ENCODE results near the gene CIC.

Gene CIC

DNA sequence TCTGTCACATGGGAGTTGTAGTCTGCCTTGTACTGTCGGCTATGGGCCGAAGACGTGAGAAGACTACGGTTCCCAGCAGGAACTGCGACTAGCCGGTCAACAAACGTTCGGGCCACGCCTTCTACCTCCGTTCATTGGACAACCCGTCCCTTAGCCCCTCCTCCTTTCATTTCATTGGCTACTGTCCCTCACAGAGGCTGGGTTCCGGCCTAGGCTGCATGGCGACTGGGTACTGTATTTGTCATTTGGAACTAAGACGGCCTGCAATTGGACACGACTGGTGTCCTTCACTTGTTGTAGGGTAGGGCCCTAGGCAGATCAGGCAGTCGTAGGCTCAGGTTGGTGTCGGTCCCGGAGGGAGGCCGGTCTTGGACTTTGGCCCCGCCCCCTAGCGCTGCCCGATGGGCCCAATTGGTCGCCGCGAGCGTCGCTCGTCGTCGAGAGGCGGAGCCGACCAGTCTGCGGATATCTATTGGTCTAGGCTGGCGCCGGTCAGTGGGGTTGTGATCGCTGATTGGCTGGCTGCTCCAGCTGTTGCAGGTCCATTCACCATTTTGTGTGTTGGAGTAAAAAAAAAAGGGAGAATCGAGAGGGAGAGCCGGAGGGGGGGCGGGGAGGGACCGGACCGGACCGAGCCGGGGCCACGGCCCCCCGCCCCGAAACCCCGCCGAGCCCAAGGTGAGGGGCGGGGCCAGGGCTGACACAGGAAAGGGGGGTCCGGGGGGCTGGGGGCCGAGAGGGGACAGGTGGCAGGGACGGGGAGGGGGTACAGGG is at the start of gene CIC:
CIC (plus strand) TSS at position 549 of the 774 bp plus-strand sequence. CDS start 2,532 bp downstream, outside the sequence.
- DNase-seq: peak; percentile 99

DNA sequence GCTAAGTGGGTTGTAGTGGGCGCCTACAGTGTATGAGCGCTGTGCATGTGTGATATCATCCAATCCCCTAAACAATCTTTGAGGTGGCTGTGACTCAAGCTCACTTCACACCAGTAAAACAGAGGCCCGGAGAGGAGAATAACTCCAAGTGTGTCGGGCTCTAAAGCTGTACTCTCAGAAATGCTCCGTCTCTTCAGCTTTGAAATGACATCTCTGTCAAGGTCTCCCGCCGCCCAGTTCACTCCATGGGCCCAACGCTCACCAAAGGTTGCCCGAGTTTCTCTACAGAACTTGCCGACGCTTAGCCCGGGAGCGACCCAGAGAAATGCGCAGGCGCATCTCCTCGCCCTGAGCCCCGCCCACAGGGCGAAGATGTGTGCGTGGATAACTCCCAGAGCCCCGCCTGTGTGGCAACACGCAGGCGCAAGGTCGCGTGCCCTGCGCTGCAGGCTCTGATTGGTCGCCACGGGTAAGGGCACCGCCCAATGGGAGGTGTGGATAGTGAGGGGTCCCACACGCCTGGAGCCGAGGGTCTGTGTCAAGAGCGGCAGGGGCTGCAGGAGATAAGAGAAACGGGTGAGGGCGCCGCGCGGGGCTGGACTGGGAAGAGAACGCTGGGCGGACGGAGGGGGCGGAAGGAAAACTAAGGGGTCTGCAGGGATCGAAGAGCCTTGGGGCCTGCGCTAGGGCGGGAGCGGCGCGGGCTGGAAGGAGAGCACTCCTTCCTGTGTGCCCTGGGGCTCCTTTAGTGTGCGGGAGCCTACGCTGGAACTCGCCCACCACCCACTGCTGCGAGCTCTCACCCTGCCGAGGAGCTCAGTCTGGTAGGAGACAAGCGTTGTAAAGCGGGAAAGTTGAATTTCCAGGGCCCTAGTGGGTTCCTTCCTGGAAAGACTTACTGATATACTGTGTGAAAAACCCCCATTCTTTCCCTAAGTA is 49.0 kb upstream of the CIC start, which contains the start of gene ZNF526:
ZNF526 (plus strand) TSS at position 501 of the 939 bp plus-strand sequence. CDS start 4,092 bp downstream, outside the sequence.
- DNase-seq: peak; percentile 97

DNA sequence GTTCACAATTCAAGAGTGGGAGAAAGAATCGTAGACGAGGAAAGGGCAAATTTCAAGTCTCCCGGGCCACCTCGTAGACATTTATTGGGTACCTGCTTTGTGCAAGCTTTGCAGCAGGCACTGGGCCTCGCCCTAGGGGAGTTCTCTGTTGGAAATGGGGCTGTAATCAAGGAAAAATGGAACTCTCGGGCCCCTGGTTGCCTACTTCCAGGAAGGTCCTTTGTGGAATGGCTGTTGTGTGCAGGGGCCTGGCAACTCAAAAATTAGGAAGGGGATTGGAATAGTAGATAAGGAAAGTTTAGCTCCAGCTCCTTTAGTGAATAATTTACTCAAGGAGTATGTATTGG is 48.3 kb upstream of the CIC start:
- DNase-seq: no peak

DNA sequence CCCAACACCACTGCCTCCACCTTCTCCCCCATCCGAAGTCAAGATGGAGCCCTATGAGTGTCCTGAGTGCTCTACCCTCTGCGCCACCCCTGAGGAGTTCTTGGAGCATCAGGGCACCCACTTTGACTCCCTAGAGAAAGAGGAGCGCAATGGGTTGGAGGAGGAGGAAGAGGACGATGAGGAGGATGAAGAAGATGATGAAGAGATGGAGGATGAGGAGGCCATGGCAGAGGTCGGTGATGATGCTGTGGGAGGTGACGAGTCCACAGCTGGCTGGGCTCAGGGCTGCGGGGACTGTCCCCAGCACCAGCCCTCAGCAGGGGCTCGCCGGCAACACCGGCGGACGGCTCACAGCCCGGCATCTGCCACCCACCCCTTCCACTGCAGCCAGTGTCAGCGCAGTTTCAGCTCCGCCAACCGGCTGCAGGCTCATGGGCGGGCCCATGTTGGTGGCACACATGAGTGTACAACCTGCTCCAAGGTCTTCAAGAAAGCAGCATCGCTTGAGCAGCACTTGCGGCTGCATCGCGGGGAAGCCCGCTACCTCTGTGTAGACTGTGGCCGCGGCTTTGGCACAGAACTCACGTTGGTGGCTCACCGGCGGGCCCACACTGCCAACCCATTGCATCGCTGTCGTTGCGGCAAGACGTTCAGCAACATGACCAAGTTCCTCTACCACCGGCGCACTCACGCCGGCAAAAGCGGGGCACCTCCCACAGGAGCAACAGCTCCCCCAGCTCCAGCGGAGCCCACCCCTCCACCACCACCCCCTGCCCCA is 43.9 kb upstream of the CIC start:
- no peak for DNase-seq

DNA sequence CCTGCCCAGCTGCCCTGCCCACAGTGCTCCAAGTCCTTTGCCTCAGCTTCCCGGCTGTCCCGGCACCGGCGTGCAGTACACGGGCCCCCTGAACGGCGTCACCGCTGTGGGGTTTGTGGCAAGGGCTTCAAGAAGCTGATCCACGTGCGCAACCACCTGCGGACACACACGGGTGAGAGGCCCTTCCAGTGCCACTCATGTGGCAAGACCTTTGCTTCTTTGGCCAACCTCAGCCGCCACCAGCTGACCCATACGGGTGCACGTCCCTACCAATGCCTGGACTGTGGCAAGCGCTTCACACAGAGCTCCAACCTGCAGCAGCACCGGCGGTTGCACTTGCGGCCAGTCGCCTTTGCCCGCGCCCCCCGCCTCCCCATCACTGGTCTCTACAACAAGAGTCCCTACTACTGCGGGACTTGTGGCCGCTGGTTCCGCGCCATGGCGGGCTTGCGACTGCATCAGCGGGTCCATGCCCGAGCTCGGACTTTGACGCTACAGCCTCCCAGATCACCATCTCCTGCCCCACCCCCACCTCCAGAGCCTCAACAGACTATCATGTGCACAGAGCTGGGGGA is 43.2 kb upstream of the CIC start:
- DNase-seq: no peak

DNA sequence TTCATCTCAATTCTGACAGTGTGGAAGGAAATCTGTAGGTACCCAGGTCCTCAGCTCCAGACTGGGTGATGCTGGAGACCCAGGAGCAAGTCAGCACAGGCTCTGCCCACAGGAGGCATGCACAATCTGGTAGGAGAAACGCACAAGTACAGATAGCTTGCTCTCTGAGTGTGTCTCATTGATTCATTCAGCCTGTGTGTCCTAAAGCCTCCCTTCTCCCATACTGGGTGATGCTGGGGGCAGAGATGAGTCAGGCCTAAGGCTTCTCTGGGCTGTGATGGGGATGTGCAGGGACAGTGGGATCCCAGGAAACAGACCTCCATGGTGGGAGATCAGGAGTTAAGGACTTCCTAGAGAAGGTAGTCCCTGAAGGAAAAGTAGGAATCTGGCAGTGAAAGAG is 42.2 kb upstream of the CIC start:
- DNase-seq: no peak

DNA sequence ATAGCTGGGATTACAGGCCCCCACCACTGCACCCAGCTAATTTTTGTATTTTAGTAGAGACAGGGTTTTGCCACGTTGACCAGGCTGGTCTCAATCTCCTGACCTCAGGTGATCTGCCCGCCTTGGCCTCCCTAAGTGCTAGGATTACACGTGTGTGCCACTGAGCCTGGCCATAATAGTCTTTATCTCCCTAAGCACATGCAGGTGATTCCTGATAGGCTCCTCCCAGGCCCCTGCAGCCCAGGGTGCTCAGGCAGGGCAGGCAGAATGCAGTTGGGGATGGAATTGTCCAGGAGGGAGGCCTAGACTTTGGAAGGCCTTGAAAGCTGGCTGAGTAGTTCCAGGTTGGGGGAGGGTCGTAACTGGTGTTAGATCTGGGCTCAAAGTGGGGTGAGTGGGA is 40.4 kb upstream of the CIC start:
- no peak for DNase-seq

DNA sequence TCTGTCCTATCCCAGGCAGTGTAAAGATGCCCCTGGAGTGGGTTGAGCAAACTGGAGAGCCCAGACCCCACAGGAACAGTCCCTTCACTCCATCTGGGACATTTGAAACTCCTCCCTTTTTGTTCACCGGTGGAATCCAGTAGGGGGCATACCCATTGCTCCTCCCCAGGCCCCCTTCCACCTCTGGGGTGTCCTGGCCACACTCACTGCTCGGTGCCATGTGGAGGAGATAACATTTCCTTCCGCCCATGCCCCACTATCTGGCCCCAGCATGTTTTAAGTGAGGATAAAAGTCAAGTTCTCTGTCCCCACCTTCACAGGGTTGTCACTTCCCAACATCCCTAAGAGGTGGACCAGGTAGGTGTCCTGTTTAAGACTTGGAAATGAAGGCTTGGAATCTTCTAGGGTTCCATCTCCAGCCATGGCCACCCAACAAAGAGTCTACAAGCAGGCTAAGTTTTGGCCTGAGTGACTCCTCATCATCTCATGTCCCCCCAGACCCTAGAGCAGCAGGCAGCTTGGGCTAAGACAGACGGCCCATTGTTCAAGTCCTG is 39.7 kb upstream of the CIC start:
- no peak for DNase-seq

DNA sequence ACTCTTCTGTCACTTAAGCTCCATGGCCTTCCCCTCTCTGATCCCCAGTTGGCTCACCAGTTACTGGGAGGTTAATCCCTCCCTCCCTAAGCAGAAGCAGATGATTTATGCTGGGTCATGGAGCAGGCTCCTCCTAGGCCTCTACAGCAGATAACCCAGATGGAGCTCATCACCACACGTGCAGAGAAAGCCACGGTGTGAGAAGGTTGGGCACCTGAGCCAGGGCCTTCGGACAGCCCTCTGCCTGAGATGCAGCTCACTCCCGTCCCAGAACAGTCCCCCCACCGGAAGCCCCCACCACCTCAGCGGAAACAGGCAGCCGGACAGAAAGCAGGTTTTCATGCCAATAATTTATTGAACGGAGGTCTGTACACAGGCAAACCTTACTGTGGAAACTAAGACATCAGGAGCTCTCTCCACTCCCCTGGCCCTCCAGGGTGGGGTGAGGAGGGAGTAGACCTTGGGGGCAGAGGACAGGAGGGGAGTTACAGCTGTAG is 39.1 kb upstream of the CIC start:
- no peak for DNase-seq

DNA sequence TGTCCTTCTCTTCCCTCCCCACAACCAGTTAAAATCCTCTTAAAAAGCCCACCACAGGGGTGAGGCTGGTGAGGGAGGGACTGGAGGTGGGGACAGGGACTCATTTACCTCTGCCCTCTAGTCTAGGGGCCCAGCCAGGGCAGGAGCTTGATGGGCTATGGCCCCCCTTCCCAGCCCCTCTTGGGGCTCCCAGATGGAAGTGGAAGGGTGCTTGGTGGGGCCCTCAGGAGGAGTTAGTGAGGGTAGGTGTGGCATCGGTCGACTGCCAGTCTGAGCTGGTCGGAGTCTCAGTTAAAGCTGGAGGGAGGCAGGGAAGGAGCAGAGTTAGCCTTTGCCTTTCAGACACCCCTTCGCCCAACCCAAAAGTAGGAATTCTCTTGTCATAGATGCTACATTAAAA is 38.5 kb upstream of the CIC start:
- no peak for DNase-seq

DNA sequence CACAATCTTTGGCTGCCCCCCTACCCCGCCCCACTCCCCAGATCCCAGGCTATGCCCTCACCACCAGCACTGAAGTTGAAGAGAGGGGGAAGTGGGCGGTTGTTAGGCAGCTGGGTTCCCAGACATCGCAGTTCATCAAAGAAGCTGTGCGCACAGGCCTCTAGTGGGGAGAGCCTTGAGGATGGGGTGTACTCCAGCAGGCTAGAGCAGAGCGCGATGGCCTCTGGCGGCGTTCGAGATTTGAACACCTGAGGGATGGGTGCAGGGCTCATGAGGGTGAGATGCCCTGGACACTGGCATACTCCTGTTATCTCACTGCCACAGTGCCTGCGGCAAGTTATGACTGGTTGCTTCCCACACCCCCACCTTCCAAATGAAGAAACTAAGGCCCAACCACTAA is 36.6 kb upstream of the CIC start:
- no peak for DNase-seq

DNA sequence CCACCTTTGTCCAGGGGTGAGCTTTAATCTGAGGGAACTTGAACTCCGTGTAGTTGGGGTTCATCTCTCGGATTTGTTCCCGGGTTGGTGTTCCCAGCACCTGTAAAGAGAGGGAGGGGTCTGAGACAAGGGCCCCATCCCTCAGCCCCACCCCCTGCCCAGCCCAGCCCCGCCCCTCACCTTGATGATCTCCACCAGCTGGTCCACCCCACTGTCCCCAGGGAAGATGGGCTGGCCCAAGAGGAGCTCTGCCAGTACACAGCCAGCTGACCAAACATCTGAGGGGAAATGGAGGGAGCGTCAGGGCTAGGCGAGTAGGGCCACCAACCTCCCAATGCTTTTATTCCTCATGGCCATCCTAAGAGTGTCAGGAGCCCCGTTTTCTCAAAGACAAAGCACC is 35.9 kb upstream of the CIC start:
- no peak for DNase-seq

DNA sequence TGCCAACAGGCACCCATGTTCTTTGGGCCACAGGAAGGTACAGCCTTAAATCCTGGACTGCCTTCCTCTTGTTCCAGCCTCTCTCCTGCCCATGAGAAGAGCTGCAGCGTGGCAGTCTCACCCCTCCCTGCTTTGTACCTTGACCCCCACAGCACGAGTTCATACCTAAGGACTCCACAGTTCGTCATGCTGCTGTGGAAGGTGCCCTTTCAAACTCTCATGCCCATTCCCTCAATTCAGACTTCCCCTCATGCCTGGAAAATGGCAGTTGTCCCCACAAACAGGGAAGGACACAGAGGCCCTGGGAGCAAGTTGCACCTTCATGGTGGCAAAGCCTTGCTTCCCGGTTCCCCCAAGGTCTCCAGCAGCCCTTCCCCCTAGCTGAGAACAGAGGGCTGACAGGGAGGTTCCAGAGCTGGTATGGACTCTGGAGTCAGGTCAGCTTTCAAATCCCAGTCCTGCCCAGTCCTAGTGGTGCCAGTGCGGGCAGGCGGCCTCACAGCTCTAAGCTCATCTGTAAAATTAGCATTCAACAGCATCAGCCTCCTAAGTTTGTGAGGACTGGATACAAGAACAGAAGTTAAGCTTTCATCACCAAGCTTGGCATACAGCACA is 35.3 kb upstream of the CIC start:
- DNase-seq: no peak

DNA sequence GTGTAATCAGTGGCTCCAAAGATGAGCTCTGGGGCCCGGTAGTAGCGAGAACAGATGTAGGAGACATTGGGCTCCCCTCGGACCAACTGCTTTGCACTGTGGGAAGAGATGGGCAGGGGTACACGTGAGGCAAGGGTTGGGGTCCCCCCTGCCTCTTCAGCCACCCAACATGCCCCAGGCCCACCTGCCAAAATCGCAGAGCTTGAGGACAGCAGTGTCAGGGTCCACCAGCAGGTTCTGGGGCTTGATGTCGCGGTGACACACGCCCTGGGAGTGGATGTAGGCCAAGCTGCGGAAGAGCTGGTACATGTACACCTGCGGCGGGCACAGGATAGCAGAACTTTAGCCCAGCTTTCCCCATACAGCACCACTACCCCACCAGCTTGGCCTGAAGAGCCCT is 34.7 kb upstream of the CIC start:
- DNase-seq: no peak

DNA sequence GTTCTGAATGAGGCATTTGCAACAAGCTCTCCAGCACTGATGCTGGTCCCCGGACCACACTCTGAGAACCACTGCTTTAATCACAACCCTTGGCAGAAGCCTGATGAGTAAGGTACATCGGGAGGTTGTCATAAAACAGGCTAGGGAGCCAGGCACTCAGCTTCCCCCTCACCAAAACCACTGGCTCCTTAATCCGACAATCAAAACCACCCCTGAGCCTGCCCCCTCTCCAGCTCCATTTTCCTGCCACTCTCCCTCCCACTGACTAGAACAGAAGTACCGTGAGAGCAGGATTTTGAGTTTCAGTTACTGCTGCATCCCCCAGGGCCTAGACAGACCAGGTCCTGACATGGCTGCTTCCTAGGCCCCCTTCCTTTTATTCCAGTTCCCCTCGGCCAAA is 33.9 kb upstream of the CIC start:
- no peak for DNase-seq

DNA sequence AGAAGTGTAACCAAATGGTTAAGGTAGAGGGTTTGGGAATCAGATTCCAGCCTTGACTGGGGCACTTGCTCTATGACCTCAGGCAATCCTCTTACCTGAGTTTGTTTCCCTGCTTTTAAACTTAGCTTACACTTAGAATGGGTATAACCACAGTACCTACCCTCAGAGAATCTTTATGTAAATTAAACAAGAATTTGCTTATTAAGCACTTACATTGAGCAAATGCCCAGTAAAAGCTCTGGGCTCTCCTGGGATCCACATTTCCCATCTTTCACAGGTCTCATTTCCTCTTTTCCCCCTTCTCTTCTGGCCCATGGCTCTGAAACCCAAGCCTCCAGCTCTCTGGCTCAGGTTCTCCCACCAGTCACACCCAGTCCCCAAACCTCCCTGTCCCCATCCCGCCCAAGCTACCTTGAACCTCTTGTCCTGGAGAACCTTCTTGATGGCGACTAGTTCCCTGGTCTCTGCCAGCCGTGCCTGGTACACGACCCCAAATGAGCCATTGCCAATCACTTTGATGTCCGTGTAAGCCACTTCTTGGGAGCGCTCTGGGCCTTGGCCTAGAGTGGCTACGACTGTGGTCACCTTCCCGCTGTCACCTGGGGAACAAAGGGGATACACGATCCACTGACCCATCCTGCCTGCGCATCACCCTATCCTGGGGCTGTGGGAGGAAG is 29.4 kb upstream of the CIC start:
- DNase-seq: no peak

DNA sequence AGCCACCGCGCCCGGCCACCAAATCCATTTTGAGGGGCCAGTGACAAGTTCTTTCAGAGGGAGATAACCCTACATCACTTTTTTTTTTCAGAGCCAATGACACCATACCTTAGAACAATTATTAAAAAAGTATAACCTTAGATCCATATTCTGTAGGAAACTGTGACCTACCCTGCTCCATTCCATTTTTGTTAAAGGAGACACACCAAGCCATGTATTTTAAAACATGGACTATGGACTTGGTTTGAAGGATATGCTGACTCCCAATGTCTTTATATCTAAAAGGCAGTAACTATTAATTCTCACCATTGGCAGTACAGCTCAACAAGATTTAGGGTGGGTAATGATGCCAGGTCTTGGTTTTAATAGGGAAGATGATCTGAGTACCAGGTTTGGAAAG is 27.8 kb upstream of the CIC start:
- DNase-seq: no peak

DNA sequence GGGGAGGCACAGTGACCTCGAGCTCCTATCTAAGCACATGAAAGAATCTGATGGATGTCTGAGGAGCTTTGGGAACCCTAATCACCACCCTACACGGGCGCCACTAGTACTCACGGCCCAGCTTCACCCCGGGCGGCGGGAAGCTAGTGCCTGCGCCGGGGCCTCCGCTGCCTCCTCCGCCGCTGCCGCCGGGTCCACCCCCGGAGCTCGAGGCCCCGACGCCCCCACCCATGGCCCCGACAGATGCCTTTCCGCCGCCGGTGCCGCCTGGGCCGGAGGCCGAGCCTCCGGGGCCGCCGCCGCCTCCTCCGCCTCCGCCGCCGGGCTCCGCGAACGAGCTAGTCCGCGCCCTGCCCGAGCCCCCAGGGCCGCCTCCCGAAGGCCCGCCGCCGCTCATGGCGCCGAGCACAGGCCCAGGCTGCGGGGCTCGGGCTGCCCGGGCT is 27.0 kb upstream of the CIC start:
- no peak for DNase-seq

DNA sequence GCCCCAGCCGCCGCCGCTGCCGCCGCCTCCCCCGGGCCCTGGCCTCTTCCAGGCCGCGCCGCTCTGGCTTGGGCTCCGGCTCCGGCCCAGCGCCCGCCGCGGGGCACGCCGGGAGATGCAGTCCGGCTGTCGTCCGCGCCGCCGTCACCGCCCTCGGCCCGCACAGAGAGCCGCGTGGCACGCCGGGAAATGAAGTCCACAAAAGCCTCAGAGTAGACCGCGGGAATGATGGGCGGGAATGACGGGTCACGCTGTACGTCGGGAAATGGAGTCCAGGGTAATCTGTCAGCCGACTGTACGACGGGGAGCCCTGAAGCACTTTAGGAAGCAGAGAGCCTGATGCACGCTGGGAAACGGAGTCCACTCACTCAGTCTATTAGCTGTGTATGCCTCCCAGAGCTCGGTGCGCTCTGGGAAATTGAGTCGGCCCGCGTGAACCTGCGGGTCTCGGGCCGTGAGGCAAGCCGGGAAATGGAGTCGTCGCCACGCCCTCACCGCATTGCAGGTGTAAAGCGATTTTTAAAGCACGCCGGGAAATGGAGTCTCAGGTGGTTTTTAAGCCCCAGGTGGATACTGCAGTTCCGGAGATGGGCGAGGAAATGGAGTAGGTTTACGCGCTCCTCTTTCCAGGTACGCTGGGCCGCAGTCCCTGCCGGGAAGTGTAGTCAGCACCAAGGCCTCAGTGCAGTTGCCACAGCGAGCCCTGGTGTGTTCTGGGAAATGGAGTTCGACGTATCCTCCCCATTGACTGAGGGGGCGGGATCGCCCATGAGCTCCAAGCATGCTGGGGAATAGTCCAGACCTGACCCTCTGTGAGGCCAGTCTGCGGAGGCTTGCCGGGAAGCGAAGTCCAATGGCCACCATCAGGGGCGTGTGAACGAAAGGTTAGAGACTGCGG is 26.3 kb upstream of the CIC start, which contains the start of gene GSK3A:
GSK3A (minus strand) TSS at position 91 of the 898 bp plus-strand sequence. CDS start 137 bp downstream, outside the sequence.
- peak; percentile 95 for DNase-seq

Data from stimulated activated CD8-positive, alpha-beta memory T cell treated with anti-CD3 and anti-CD28 coated beads, Interleukin-4, amount 100 ng/mL, for 48 hours (primary cell).